ENCODE data around the gene MS4A3.

DNA sequence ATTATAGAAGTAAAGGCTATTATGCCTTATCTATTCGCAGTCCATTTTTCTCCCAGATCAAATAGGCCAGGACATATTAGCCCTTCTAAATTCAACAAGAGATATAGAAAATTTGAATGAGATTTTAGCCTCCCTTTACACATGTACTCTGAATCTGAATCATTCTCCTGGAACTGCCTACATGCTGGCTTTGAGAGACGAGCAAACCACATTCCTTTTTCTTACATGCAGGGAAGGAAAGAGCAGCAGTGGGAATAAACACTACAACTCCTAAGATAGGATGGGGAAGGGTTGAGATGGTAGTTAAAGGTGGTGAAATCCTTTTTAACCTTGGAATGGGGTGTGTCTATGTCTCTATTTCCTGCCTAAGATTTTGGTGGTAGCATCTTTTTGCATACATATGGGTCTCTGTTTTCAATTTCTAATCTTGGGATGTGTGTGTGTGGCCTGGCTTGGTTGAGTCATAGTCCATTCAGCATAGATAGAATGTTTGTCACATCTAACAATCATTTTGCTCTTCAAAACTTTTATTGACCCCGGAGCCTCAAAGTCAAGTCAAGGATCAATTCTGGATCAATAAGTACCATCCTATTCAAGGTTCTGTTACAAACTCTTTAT lies 27.3 kb upstream of the MS4A3 start:
- no peak for TF ChIP-seq POLR2A (IDR thresholded peaks at IDR 0.05)
- TF ChIP-seq, protein P1, sequence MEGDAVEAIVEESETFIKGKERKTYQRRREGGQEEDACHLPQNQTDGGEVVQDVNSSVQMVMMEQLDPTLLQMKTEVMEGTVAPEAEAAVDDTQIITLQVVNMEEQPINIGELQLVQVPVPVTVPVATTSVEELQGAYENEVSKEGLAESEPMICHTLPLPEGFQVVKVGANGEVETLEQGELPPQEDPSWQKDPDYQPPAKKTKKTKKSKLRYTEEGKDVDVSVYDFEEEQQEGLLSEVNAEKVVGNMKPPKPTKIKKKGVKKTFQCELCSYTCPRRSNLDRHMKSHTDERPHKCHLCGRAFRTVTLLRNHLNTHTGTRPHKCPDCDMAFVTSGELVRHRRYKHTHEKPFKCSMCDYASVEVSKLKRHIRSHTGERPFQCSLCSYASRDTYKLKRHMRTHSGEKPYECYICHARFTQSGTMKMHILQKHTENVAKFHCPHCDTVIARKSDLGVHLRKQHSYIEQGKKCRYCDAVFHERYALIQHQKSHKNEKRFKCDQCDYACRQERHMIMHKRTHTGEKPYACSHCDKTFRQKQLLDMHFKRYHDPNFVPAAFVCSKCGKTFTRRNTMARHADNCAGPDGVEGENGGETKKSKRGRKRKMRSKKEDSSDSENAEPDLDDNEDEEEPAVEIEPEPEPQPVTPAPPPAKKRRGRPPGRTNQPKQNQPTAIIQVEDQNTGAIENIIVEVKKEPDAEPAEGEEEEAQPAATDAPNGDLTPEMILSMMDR (IDR thresholded peaks at IDR 0.05): no peak
